PC-3 (cell line): ENCODE results near the gene TCP10L. TPM values are rescaled to one million over a fixed set of nuclear protein-coding genes. Genes with fewer than 3 reads are reported as not detected.

Source experiments
- ATAC-seq: fragments of 200-7000 bp; cut with Tn5 transposase; 2 replicates; pipeline ENCODE4 v1.9.1; 2020; ENCODE audit warnings: mild to moderate bottlenecking, moderate library complexity
- BruUV-seq: library from RNA; stranded (reverse); fragments of 400-500 nt; replicated peaks from 2 replicates; lab custom pipeline; 2021; lab: Mats Ljungman, UMichigan
- CTCF ChIA-PET: fragments of 300-600 bp; sonication (Branson Sonifier 250); formaldehyde crosslinking; loops from one replicate; lab custom pipeline; 2022; ENCODE audit warnings: antibody characterized with exemption; lab: Charles Lee
- POLR2A ChIA-PET: fragments of 300-600 bp; sonication (Branson Sonifier 250); formaldehyde crosslinking; loops from one replicate; lab custom pipeline; 2022; ENCODE audit warnings: antibody characterized with exemption; ENCODE audit not compliant: unreplicated experiment; lab: Charles Lee
- DNase-seq: peaks from one replicate; pipeline ENCODE4 v3.0.0-alpha.2; 2015
- H2AFZ ChIP-seq: fragments of 300-600 bp; sonication (generic); 2 replicates; pipeline ENCODE4 v1.6.0; 2016; ENCODE audit warnings: antibody characterized with exemption, low read length
- H3F3A ChIP-seq: fragments of 300-600 bp; sonication (generic); one replicate; pipeline ENCODE4 v1.6.0; 2017; ENCODE audit warnings: antibody characterized with exemption, low read length, control low read depth, mild to moderate bottlenecking; ENCODE audit not compliant: unreplicated experiment
- H3K27ac ChIP-seq: fragments of 300-600 bp; sonication (generic); 2 replicates; pipeline ENCODE4 v1.5.1; 2016; ENCODE audit warnings: mild to moderate bottlenecking, low read length
- H3K27me3 ChIP-seq: fragments of 300-600 bp; sonication (generic); 2 replicates; pipeline ENCODE4 v1.6.1; 2016; ENCODE audit warnings: low read length, mixed read lengths
- H3K36me3 ChIP-seq: fragments of 300-600 bp; sonication (generic); 2 replicates; pipeline ENCODE4 v1.6.1; 2016; ENCODE audit warnings: low read depth, mixed run types, low read length, mixed read lengths
- H3K4me1 ChIP-seq: fragments of 300-600 bp; sonication (generic); 2 replicates; pipeline ENCODE4 v1.5.1; 2016; ENCODE audit warnings: low read length; ENCODE audit not compliant: insufficient read depth
- H3K4me2 ChIP-seq: fragments of 300-600 bp; sonication (generic); 2 replicates; pipeline ENCODE4 v1.6.0; 2016; ENCODE audit warnings: low read length
- H3K4me3 ChIP-seq: fragments of 300-600 bp; sonication (generic); 2 replicates; pipeline ENCODE4 v1.5.1; 2016; ENCODE audit warnings: mild to moderate bottlenecking, low read length, mixed read lengths
- H3K79me2 ChIP-seq: fragments of 300-600 bp; sonication (generic); 2 replicates; pipeline ENCODE4 v1.6.1; 2017; ENCODE audit warnings: low read length, mixed read lengths
- H3K9ac ChIP-seq: fragments of 300-600 bp; sonication (generic); 2 replicates; pipeline ENCODE4 v1.6.0; 2016; ENCODE audit warnings: mild to moderate bottlenecking, low read length
- H3K9me2 ChIP-seq: fragments of 300-600 bp; sonication (generic); replicated peaks from 2 replicates; pipeline ENCODE4 v1.6.1; 2016; ENCODE audit warnings: mixed run types, low read length, mixed read lengths
- H3K9me3 ChIP-seq: fragments of 300-600 bp; sonication (generic); 2 replicates; pipeline ENCODE4 v1.6.1; 2016; ENCODE audit warnings: low read length, mixed read lengths
- H4K20me1 ChIP-seq: fragments of 300-600 bp; sonication (generic); 2 replicates; pipeline ENCODE4 v1.6.1; 2016; ENCODE audit warnings: low read length, mixed read lengths
- EZH2 ChIP-seq: fragments of 300-600 bp; sonication (generic); IDR thresholded peaks from one replicate; pipeline ENCODE4 v1.6.1; 2017; ENCODE audit warnings: antibody characterized with exemption, mild to moderate bottlenecking, low read length; ENCODE audit not compliant: unreplicated experiment
- EZH2phosphoT487 ChIP-seq: fragments of 300-600 bp; sonication (generic); IDR thresholded peaks from 2 replicates; pipeline ENCODE4 v1.6.1; 2018; ENCODE audit warnings: mild to moderate bottlenecking, antibody characterized with exemption, low read length, borderline replicate concordance
- intact Hi-C: fragments of 100-400 bp; cut with micrococcal nuclease; formaldehyde crosslinking; loops from 2 replicates; pipeline ENCODE4 v1.9.0; 2023
- total RNA-seq: library from RNA; depleted of rRNA; stranded (reverse); fragments of >200 nt; gene quantifications from 2 replicates; pipeline ENCODE4 v1.2.3, GENCODE V29; 2014
- TF ChIP-seq, protein P1 (sequence below): fragments of 300-600 bp; sonication (generic); conservative IDR thresholded peaks from 2 replicates; pipeline ENCODE4 v1.5.1; 2017; ENCODE audit warnings: antibody characterized with exemption, low read depth, mild to moderate bottlenecking, low read length

The TCP10L gene
- total RNA-seq, 1 experiment from 2014 or later, result 2.1 TPM

DNA sequence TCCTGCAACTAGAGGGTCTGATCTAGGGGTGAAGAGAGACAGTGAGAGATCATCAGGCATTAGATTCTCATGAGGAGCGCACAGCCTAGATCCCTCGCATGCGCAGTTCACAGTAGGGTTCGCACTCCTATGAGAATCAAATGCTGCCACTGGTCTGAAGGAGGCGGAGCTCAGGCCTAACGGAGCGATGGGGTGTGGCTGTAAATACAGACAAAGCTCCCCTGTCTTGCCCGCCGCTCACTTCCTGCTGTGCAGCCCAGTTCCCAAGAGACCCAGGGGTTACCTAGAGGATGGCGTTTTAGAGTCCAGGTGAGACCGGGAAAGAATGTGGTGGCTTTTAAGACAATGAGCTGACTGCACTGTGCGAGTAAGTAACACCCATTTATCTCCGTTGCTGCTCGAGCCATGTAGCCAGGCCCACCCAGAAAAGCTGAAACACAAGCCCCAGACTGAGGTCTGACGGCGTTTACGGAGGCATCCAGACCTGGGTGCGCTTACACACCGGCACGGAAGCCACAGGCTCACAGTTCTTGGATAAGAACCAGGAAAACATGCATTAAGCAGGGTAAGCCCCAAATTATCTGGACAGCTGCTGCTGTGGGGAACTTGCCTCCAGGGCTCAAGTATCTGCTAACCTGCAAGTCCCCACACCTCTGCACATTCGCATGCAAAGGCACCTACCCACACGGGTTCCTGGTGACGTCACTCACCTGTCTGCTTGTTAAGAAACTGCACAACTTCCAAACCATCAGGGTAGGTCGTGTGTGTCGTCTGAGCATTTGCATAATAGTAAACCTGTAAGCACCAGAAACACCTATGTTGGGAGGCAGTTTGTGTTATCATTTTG is 12.5 kb downstream of the TCP10L start:
- H3K4me2 ChIP-seq, result no peak overlapping the region
- no peaks in the 10 kb centered on the region for H3K9me2 ChIP-seq
- CTCF ChIA-PET, result no interaction called here
- H3K4me1 ChIP-seq, result peaks cover 11% of the 10 kb centered on the region
- H3F3A ChIP-seq, result no peaks in the 10 kb centered on the region
- intact Hi-C loops, result no loop called here
- no peak overlapping the region for H3K9ac ChIP-seq
- H3K27me3 ChIP-seq, result no peaks in the 10 kb centered on the region
- H3K9me3 ChIP-seq, result no peaks in the 10 kb centered on the region
- POLR2A ChIA-PET, result no interaction called here
- no peak overlapping the region for H3K4me3 ChIP-seq
- H3K79me2 ChIP-seq, result no peaks in the 10 kb centered on the region
- BruUV-seq, result no TSS peak
- no peaks in the 10 kb centered on the region for H4K20me1 ChIP-seq
- H3K36me3 ChIP-seq, result no peaks in the 10 kb centered on the region
- peak overlapping the region; percentile 7; the same call in 1 of the 2 replicates for H2AFZ ChIP-seq
- no peak for ATAC-seq
- DNase-seq, result peak; percentile 10
- H3K27ac ChIP-seq, result no peak overlapping the region
- TF ChIP-seq EZH2phosphoT487 (no peak), EZH2 (no peak)
- TF ChIP-seq, protein P1, sequence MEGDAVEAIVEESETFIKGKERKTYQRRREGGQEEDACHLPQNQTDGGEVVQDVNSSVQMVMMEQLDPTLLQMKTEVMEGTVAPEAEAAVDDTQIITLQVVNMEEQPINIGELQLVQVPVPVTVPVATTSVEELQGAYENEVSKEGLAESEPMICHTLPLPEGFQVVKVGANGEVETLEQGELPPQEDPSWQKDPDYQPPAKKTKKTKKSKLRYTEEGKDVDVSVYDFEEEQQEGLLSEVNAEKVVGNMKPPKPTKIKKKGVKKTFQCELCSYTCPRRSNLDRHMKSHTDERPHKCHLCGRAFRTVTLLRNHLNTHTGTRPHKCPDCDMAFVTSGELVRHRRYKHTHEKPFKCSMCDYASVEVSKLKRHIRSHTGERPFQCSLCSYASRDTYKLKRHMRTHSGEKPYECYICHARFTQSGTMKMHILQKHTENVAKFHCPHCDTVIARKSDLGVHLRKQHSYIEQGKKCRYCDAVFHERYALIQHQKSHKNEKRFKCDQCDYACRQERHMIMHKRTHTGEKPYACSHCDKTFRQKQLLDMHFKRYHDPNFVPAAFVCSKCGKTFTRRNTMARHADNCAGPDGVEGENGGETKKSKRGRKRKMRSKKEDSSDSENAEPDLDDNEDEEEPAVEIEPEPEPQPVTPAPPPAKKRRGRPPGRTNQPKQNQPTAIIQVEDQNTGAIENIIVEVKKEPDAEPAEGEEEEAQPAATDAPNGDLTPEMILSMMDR, result no peak

GRCh38 chr21:32570456-32570855 is 14.9 kb downstream of the TCP10L start:
- peak overlapping the region; percentile 98; the same call in 1 of the 2 replicates for H2AFZ ChIP-seq
- CTCF ChIA-PET, result no interaction called here
- H3K9me3 ChIP-seq, result no peaks in the 10 kb centered on the region

More at GRCh38 chr21:32570456-32570855, 14.9 kb downstream of the TCP10L start:
- TF ChIP-seq EZH2phosphoT487, result no peak
- TF ChIP-seq EZH2, result no peak
- TF ChIP-seq, protein P1, result no peak
- H3K9me2 ChIP-seq, result no peaks in the 10 kb centered on the region
- no peak overlapping the region for H3K9ac ChIP-seq
- H3K27ac ChIP-seq, result no peak overlapping the region
- no TSS peak for BruUV-seq
- H3F3A ChIP-seq, result no peaks in the 10 kb centered on the region
- POLR2A ChIA-PET, result interaction anchor here (1.2 kb wide), 1 partner anchor 178 kb away, joined by 4 read pairs; no protein-coding TSS in a partner anchor
- H3K4me2 ChIP-seq, result peak overlapping the region; percentile 95; the same call in 1 of the 2 replicates
- H3K27me3 ChIP-seq, result no peaks in the 10 kb centered on the region
- no peak for DNase-seq
- peaks cover 11% of the 10 kb centered on the region for H3K4me1 ChIP-seq
- H3K4me3 ChIP-seq, result no peak overlapping the region
- H3K79me2 ChIP-seq, result no peaks in the 10 kb centered on the region
- no peak for ATAC-seq
- intact Hi-C loops, result no loop called here
- H3K36me3 ChIP-seq, result no peaks in the 10 kb centered on the region
- H4K20me1 ChIP-seq, result no peaks in the 10 kb centered on the region
